ENCODE measurements around the gene GRB7.

GRB7 gene

GRCh38 chr17:39717660-39718059 lies 20.1 kb upstream of the GRB7 start:
- TF ChIP-seq REST (IDR thresholded peaks at IDR 0.05; ENCODE audit: insufficient read depth in 1 of 2, low read depth in 2 of 2, low read length in 2 of 2) (no peak), FOXP2 (optimal IDR thresholded peaks at IDR 0.05; ENCODE audit: borderline replicate concordance, extremely low read depth, extremely low read length, insufficient read depth) (no peak), TAF1 (IDR thresholded peaks at IDR 0.05; ENCODE audit: borderline replicate concordance, insufficient read depth, low read length) (no peak), SIN3A (IDR thresholded peaks at IDR 0.05; ENCODE audit: borderline replicate concordance, insufficient read depth, low read length) (no peak), POLR2AphosphoS5 (IDR thresholded peaks at IDR 0.05; ENCODE audit: low read depth, low read length) (no peak)

- TF ChIP-seq POLR2AphosphoS5 (IDR thresholded peaks at IDR 0.05; ENCODE audit: low read depth, low read length) = no peak
- TF ChIP-seq TAF1 (IDR thresholded peaks at IDR 0.05; ENCODE audit: borderline replicate concordance, insufficient read depth, low read length) = no peak
- TF ChIP-seq FOXP2 (optimal IDR thresholded peaks at IDR 0.05; ENCODE audit: borderline replicate concordance, extremely low read depth, extremely low read length, insufficient read depth) = no peak
- TF ChIP-seq REST (IDR thresholded peaks at IDR 0.05; ENCODE audit: insufficient read depth in 1 of 2, low read depth in 2 of 2, low read length in 2 of 2) = no peak
- no peak for TF ChIP-seq SIN3A (IDR thresholded peaks at IDR 0.05; ENCODE audit: borderline replicate concordance, insufficient read depth, low read length)
Measured at GRCh38 chr17:39719563-39720355, 18.0 kb upstream of the GRB7 start.

- TF ChIP-seq SIN3A (IDR thresholded peaks at IDR 0.05; ENCODE audit: borderline replicate concordance, insufficient read depth, low read length) = no peak
- no peak for TF ChIP-seq TAF1 (IDR thresholded peaks at IDR 0.05; ENCODE audit: borderline replicate concordance, insufficient read depth, low read length)
- no peak for TF ChIP-seq REST (IDR thresholded peaks at IDR 0.05; ENCODE audit: insufficient read depth in 1 of 2, low read depth in 2 of 2, low read length in 2 of 2)
Measured at GRCh38 chr17:39722104-39722503, 15.6 kb upstream of the GRB7 start.

GRCh38 chr17:39722965-39723848 lies 14.5 kb upstream of the GRB7 start:
- no peak for TF ChIP-seq SIN3A (IDR thresholded peaks at IDR 0.05; ENCODE audit: borderline replicate concordance, insufficient read depth, low read length)

- TF ChIP-seq TAF1 (IDR thresholded peaks at IDR 0.05; ENCODE audit: borderline replicate concordance, insufficient read depth, low read length) (no peak), REST (IDR thresholded peaks at IDR 0.05; ENCODE audit: insufficient read depth in 1 of 2, low read depth in 2 of 2, low read length in 2 of 2) (no peak), SIN3A (IDR thresholded peaks at IDR 0.05; ENCODE audit: borderline replicate concordance, insufficient read depth, low read length) (no peak), FOXP2 (optimal IDR thresholded peaks at IDR 0.05; ENCODE audit: borderline replicate concordance, extremely low read depth, extremely low read length, insufficient read depth) (no peak), POLR2AphosphoS5 (IDR thresholded peaks at IDR 0.05; ENCODE audit: low read depth, low read length) (no peak)
Measured at GRCh38 chr17:39724731-39725130, 13.0 kb upstream of the GRB7 start.

All from PFSK-1 (cell line).